Measurements from ENCODE around the gene PHACTR1.

DNA sequence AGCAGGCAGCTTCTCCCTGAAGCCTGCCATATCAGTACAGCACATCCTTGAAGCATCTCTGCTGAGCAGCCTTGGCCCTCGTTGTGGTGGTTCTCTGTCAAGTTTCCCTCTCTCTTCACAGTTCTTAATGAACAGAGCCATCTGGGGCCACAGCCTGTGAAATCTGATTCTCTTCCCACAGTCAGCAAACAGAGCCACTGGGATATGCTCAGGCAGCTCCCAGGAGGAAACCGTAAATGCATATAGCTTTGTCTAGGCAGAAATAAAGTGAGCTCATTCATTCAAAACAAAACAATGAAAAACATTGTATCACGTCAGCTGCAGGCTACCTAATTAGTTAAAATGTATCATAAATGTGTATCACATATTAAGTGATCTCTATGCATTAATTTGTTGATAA lies 531.5 kb downstream of the PHACTR1 start:
- TF ChIP-seq EZH2phosphoT487 (IDR thresholded peaks at IDR 0.05; ENCODE audit: low read depth), result no peak
- TF ChIP-seq, protein P1, sequence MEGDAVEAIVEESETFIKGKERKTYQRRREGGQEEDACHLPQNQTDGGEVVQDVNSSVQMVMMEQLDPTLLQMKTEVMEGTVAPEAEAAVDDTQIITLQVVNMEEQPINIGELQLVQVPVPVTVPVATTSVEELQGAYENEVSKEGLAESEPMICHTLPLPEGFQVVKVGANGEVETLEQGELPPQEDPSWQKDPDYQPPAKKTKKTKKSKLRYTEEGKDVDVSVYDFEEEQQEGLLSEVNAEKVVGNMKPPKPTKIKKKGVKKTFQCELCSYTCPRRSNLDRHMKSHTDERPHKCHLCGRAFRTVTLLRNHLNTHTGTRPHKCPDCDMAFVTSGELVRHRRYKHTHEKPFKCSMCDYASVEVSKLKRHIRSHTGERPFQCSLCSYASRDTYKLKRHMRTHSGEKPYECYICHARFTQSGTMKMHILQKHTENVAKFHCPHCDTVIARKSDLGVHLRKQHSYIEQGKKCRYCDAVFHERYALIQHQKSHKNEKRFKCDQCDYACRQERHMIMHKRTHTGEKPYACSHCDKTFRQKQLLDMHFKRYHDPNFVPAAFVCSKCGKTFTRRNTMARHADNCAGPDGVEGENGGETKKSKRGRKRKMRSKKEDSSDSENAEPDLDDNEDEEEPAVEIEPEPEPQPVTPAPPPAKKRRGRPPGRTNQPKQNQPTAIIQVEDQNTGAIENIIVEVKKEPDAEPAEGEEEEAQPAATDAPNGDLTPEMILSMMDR (IDR thresholded peaks at IDR 0.05; ENCODE audit: low read depth, low read length), result no peak

Data from OCI-LY3 (cell line).